ENCODE measurements around the gene ZNF808. TPM values are rescaled to one million over a fixed set of nuclear protein-coding genes. Genes with fewer than 3 reads are reported as not detected.
"Not testable (repeated sequence)": the region's sequence is repeated elsewhere in the genome, so short reads cannot be mapped to it uniquely, and the experiment has no call there.

Gene ZNF808
- total RNA-seq, 4 donors from 2014 or later = 3.4 to 12.9 (median 7.9) TPM

GRCh38 chr19:52584736-52585440 is 57.4 kb downstream of the ZNF808 start:
- Histone ChIP-seq H3K4me1 (no peaks in the 10 kb centered on the region), H3K4me3 (no peak overlapping the region), H3K9me3 (no peaks in the 10 kb centered on the region), H3K36me3 (peaks cover 3 to 56% of the 10 kb centered on the region in 2 donors), H3K27ac (no peak overlapping the region), H3K27me3 (no peaks in the 10 kb centered on the region)
- DNase-seq (no peak), ATAC-seq (no peak)
- intact Hi-C loops (cut with DNase I; ENCODE audit: low total_unique reads) = no loop called here
- TF ChIP-seq POLR2A (IDR thresholded peaks at IDR 0.05) (no peak), CTCF (IDR thresholded peaks at IDR 0.05 in 4 of 5, conservative IDR thresholded peaks at IDR 0.05 in 1 of 5) (no peak)
- in situ Hi-C loops (cut with MboI; ENCODE audit: low sequenced_read_pairs in 4 of 4) = no loop called here

- intact Hi-C loops (cut with DNase I; ENCODE audit: low total_unique reads) (no loop called here), in situ Hi-C loops (cut with MboI; ENCODE audit: low sequenced_read_pairs in 4 of 4) (no loop called here)
- DNase-seq (no peak), ATAC-seq (no peak)
- Histone ChIP-seq H3K27me3 (no peaks in the 10 kb centered on the region), H3K36me3 (peaks cover 0 to 49% of the 10 kb centered on the region in 2 donors), H3K9me3 (no peaks in the 10 kb centered on the region), H3K4me1 (no peaks in the 10 kb centered on the region), H3K27ac (no peak overlapping the region), H3K4me3 (no peak overlapping the region)
- TF ChIP-seq CTCF (IDR thresholded peaks at IDR 0.05 in 4 of 5, conservative IDR thresholded peaks at IDR 0.05 in 1 of 5) (no peak), POLR2A (IDR thresholded peaks at IDR 0.05) (no peak)
Measured at GRCh38 chr19:52585604-52586003, 58.1 kb downstream of the ZNF808 start.

GRCh38 chr19:52590728-52591127 is 63.3 kb downstream of the ZNF808 start:
- no peaks in the 10 kb centered on the region for H3K27me3 ChIP-seq
- H3K36me3 ChIP-seq = peaks cover 0 to 30% of the 10 kb centered on the region in 2 donors
- no peak for TF ChIP-seq POLR2A (IDR thresholded peaks at IDR 0.05)
- no peak for TF ChIP-seq CTCF (IDR thresholded peaks at IDR 0.05 in 4 of 5, conservative IDR thresholded peaks at IDR 0.05 in 1 of 5)
- no peaks in the 10 kb centered on the region for H3K4me1 ChIP-seq
- no peak for ATAC-seq
- intact Hi-C loops (cut with DNase I; ENCODE audit: low total_unique reads) = no loop called here
- DNase-seq = no peak
- H3K4me3 ChIP-seq = no peak overlapping the region
- no peak overlapping the region for H3K27ac ChIP-seq
- in situ Hi-C loops (cut with MboI; ENCODE audit: low sequenced_read_pairs in 4 of 4) = no loop called here
- H3K9me3 ChIP-seq = no peaks in the 10 kb centered on the region

GRCh38 chr19:52592301-52592700 is 64.8 kb downstream of the ZNF808 start:
- Histone ChIP-seq H3K4me3 (no peak overlapping the region), H3K9me3 (no peaks in the 10 kb centered on the region), H3K27me3 (no peaks in the 10 kb centered on the region), H3K4me1 (no peaks in the 10 kb centered on the region), H3K36me3 (peaks cover 0 to 44% of the 10 kb centered on the region in 2 donors), H3K27ac (no peak overlapping the region)
- ATAC-seq (no peak), DNase-seq (no peak)
- TF ChIP-seq POLR2A (IDR thresholded peaks at IDR 0.05) = no peak
- TF ChIP-seq CTCF (IDR thresholded peaks at IDR 0.05 in 4 of 5, conservative IDR thresholded peaks at IDR 0.05 in 1 of 5) = no peak
- intact Hi-C loops (cut with DNase I; ENCODE audit: low total_unique reads) (no loop called here), in situ Hi-C loops (cut with MboI; ENCODE audit: low sequenced_read_pairs in 4 of 4) (no loop called here)

- in situ Hi-C loops (cut with MboI; ENCODE audit: low sequenced_read_pairs in 4 of 4); H3K27ac ChIP-seq; H3K4me3 ChIP-seq; H3K9me3 ChIP-seq; H3K27me3 ChIP-seq; H3K4me1 ChIP-seq; DNase-seq; intact Hi-C loops (cut with DNase I; ENCODE audit: low total_unique reads); ATAC-seq: not testable (repeated sequence)
- H3K36me3 ChIP-seq = peaks cover 0 to 44% of the 10 kb centered on the region in 2 donors
Measured at GRCh38 chr19:52593441-52593840, 66.0 kb downstream of the ZNF808 start.
